ENCODE data around the gene MACO1.

GRCh38 chr1:25430967-25431881 is 527 bp downstream of the MACO1 start:
- no peak for TF ChIP-seq EZH2 (IDR thresholded peaks at IDR 0.05)
- TF ChIP-seq POLR2AphosphoS5 (IDR thresholded peaks at IDR 0.05; ENCODE audit: borderline replicate concordance, low read depth, low read length), result no peak

Data from SK-N-MC (cell line).